CD1c-positive myeloid dendritic cell (primary cell): ENCODE results near the gene EXOC4.

Experiments
- DNase-seq: peaks from one replicate; pipeline ENCODE4 v3.0.0-alpha.2; 2016; ENCODE audit errors: extremely low spot score

Gene EXOC4

GRCh38 chr7:133491201-133491691 lies 238.4 kb downstream of the EXOC4 start:
- no peak for DNase-seq

- no peak for DNase-seq
Observed at GRCh38 chr7:133491846-133492652, 239.2 kb downstream of the EXOC4 start.

- no peak for DNase-seq
Observed at GRCh38 chr7:133497061-133497460, 244.2 kb downstream of the EXOC4 start.

GRCh38 chr7:133501771-133502170 lies 248.9 kb downstream of the EXOC4 start:
- DNase-seq: no peak

- DNase-seq: no peak
Observed at GRCh38 chr7:133502498-133502897, 249.6 kb downstream of the EXOC4 start.

- DNase-seq: no peak
Observed at GRCh38 chr7:133502972-133503371, 250.1 kb downstream of the EXOC4 start.

GRCh38 chr7:133504825-133505224 lies 251.9 kb downstream of the EXOC4 start:
- no peak for DNase-seq

DNA sequence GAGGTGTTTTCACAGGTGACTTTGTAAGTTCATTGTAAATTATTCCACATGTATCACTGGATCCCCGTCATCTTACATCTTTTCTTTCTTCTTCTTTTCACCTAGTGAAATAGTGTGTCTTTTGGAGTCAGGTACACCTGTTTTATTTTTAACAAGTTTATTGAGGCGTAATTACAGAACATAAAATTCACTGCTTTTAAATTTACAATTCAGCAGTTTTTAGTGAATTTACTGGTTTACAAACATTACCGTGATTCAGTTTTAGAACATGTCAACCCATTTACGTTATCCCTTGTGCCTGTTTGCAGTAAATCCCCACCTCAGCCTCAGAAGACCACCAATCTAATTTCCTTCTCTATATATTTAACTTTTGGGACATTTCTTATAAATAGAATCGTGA lies 256.9 kb downstream of the EXOC4 start:
- DNase-seq: no peak

DNA sequence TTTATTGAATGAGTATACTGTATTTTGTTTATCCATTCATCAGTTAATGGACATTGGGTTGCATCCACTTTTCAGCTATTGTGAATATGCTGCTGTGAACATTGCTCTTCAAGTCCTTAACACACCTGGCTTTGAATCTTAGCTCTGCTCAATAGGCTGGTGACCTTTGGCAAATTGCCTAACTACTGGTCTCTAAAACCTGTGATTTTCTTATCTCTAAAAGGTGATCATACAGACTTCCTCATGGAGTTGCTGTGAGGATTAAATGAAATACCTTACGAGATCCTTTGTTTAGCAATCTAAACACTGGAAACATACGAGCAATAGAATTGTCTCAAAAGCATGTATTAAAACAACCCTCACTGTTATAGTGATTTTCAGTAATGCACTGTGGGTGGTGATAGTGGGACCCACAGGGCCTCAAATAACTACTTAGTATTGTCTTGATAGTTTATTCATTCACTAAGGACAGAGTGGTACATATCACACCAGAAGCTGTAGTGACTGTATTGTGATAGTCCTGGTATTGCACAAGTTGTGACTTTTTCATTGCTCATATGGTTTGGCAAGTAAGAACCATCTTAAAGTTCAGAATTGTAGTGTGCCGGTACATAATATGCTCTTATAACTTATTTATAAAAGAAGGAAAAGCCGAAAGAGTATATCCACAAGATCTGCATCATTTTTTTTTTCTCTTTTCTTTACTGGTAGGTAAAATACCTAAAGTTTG lies 257.6 kb downstream of the EXOC4 start:
- no peak for DNase-seq

GRCh38 chr7:133511252-133511651 lies 258.4 kb downstream of the EXOC4 start:
- DNase-seq: no peak

DNA sequence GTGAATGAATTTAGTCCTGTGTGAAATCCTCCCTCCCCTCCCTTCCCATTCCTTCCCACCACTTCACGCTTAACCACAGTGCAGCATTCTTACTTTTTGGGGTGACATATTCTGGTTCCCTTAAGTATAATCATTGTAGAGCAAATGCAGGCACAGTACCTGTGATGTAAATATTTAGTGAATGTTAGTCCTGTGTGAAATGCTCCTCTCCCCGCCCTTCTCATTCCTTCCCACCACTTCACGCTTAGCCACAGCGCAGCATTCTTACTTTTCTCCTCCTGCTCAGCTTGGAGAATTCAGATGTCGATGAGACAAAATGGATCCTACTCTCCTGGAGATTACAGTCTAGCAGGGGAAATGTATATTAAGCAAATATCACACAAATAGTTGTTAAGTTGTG lies 258.8 kb downstream of the EXOC4 start:
- no peak for DNase-seq

- DNase-seq: no peak
Observed at GRCh38 chr7:133512560-133512959, 259.7 kb downstream of the EXOC4 start.

DNA sequence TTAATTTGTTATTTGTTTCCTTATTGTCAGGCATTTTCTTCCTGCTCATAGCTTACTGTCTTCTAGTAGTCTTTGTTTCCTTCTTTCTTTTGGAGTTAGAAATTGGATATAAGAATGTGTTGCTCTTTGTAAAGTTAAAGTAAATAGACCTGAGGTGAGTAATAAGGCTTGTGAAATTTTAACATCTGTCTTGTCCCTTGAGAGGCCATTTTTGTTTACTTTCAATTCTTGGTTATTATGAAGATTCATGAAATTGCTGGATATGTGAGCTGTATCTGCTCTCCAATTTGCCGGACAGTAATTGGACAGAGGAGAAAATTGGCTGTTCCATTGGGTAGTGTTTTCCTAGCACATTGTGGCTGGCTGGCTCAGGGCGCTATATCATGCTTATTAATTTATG lies 260.7 kb downstream of the EXOC4 start:
- no peak for DNase-seq

DNA sequence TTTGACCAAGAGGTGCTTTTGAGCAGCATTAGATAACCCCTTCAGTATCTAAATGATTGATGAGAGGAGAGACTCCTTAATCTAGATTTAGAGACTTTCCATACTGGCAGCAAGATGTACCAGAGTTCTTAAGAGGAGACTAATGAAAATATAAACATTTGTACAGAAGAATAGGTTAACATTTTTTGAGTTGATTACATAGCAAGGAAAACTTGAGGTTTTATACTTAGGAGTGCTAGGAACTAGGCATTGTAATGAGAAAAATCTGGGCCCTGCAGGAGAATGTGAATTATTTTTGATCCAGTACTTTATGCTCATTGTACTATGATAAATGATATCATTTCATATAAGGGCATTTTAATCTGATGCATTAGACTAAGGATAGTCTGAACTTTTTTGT lies 261.7 kb downstream of the EXOC4 start:
- no peak for DNase-seq

GRCh38 chr7:133517766-133518165 lies 264.9 kb downstream of the EXOC4 start:
- no peak for DNase-seq

GRCh38 chr7:133518718-133519117 lies 265.8 kb downstream of the EXOC4 start:
- DNase-seq: no peak

- no peak for DNase-seq
Observed at GRCh38 chr7:133520248-133520647, 267.4 kb downstream of the EXOC4 start.

DNA sequence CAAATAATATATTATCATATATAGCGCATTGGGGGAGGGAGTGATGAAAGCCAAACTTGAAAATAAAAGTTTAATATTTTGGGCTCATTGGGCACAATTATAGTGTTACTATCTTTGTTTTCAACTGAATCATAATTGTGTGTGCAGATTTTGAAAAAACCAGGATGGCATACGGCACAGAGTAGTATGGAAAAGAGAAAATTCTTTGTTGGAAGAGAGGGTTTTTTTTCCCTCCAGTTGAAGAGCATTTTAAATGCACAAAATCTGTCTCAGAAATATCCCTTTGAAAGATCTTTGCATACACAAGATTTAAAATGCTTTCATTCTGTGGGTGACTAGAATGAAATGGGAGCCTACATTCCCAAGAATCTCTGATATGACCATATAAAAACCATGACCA lies 269.6 kb downstream of the EXOC4 start:
- no peak for DNase-seq

GRCh38 chr7:133528796-133529195 lies 275.9 kb downstream of the EXOC4 start:
- no peak for DNase-seq

DNA sequence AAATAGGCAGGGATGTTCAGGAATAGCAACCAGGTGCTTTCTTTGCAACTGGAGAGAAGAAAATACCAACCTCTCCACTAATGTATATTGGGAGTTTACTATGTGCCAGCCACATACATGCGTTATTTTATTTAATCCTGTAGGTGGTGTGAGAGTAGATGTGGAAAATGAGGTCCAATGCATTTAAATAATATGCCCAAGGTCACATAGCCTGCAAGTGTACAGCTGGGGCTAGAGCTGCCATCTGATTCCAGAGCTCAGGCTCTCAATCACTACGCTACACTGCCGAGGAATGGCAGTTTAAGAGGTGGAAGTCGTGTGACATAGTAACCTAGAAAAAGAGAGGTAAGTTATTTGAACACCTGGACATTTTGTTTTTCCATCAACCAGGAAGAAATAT lies 277.0 kb downstream of the EXOC4 start:
- DNase-seq: no peak

DNA sequence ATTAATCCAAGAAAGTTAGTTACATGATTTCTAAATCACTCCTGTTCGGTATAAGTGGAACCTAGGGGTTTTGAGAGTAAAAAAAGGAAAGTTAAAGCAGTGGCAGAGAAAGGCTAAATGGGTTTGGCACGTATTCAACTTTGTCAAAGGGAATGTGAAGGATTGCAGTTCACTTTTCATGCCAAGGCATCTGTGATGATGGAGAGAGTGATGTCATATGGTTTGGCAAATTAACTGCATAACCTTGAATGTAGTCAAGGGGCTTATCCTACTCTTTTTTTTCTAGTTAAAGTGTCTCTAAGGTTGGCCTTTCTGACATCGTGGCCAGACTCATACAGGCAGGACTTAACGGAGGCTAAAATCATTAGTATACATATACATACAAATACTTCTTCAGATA lies 277.8 kb downstream of the EXOC4 start:
- DNase-seq: no peak

DNA sequence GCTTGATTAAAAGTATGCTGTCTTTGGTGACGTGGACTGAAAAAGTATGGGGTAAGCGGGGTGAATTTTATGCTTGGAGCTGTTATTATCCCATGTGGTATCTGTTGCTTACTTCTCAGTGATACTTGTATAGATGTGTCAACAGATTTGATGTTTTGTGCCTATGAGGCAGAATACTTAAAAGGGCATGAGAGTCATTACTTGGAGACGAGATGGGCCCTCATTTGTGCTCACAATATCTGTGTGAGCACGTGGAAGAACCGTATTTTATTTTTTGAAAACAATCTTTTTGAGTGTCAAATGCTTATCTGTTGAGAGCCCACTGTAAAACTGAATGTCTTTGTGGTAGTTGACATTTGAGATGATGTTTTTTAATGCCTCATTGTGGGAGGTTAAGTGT lies 281.9 kb downstream of the EXOC4 start:
- no peak for DNase-seq

DNA sequence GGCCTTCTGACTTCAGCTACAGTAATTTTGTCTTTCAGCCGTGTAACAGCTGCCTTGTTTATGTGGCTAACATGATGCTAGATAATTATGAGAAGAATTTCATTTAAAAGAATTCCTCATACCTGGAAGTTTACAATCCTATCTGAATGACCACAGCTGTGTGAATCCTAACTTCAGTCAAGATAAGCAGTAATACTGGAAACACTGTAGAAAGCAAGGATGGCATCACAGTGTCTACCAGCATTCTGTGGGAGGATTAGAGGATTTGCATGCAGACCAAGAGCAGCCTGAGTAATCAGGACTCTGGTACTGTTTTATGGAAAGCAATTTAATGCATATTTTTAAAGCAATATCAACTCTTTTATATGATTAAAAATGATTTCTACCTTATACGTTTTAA lies 282.4 kb downstream of the EXOC4 start:
- DNase-seq: no peak
